Tibial artery (tissue), 4 donors: ENCODE measurements around the gene OARD1.
A peak's percentile ranks its signal among the peaks of the same experiment; 100 is the strongest.

Source experiments
- DNase-seq, 2 donors: peaks; one replicate each; pipeline ENCODE4 v3.0.0-alpha.2; 2019
- H3K27ac ChIP-seq, 2 donors: fragments of 200-600 bp; sonication (generic) in 1 of 2; 1 replicate in 1 of 2; 2 replicates in 1 of 2; pipeline ENCODE4 v1.5.1; 2018 to 2019; ENCODE audit warnings: mild to moderate bottlenecking in 1 of 2
- H3K27me3 ChIP-seq, 2 donors: fragments of 200-600 bp; sonication (generic) in 1 of 2; one replicate each; pipeline versions ENCODE4 v1.5.1 to v1.6.0; 2016 to 2019
- H3K36me3 ChIP-seq, 3 donors: fragments of 200-600 bp; sonication (generic) in 2 of 3; one replicate each; pipeline ENCODE4 v1.5.1; 2016 to 2019; ENCODE audit warnings: mild to moderate bottlenecking in 2 of 3
- H3K4me1 ChIP-seq, 4 donors: fragments of 200-600 bp; sonication (generic) in 2 of 4; 1 replicate in 3 of 4; 2 replicates in 1 of 4; pipeline ENCODE4 v1.5.1; 2016 to 2019
- H3K4me3 ChIP-seq, 2 donors: fragments of 200-600 bp; sonication (generic) in 1 of 2; 1 replicate in 1 of 2; 2 replicates in 1 of 2; pipeline ENCODE4 v1.5.1; 2018 to 2019; ENCODE audit warnings: mild to moderate bottlenecking in 2 of 2
- H3K9me3 ChIP-seq, 3 donors: fragments of 200-600 bp; sonication (generic) in 1 of 3; one replicate each; pipeline ENCODE4 v1.5.1; 2016 to 2019
- CTCF ChIP-seq, 2 experiments: fragments of 200-600 bp in 1 of 2; fragments of 450-650 bp in 1 of 2; IDR thresholded peaks; one replicate each; pipeline ENCODE4 v1.5.1; 2017 to 2019; ENCODE audit warnings: antibody characterized with exemption in 2 of 2, mild to moderate bottlenecking in 1 of 2, moderate library complexity in 1 of 2
- intact Hi-C: fragments of 100-400 bp; cut with DNase I; formaldehyde crosslinking; loops from one replicate; pipeline ENCODE4 v1.15.0; 2023; ENCODE audit warnings: low total_unique reads

OARD1 gene

DNA sequence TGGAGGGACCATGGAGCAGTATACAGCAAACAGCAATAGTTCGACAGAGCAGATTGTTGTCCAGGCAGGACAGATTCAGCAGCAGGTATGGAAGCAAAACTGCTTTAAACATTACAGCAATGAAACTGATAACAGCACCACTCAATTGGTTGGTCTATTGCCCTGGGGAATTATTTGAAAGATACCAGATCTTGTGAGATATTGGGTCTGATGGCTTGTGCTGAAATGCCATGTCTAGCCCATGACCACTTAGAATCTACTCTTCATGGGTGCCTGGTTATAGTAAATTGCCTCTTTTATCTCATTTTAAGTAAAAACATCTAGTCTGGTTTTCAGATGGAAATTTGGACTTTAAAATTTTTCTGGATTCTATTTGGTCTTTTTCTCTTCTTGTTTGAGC is 6.9 kb upstream of the OARD1 start:
- Histone ChIP-seq H3K4me1 (peaks cover 0 to 29% (median 16%) of the 10 kb centered on the region in 4 donors), H3K27ac (no peak overlapping the region), H3K9me3 (no peaks in the 10 kb centered on the region), H3K27me3 (no peaks in the 10 kb centered on the region), H3K4me3 (no peak overlapping the region), H3K36me3 (peaks cover 22 to 26% (median 24%) of the 10 kb centered on the region in 3 donors)
- no peak for TF ChIP-seq CTCF (IDR thresholded peaks at IDR 0.05)
- intact Hi-C loops, result no loop called here
- no peak for DNase-seq

GRCh38 chr6:41078101-41078500 is 5.9 kb upstream of the OARD1 start:
- Histone ChIP-seq H3K4me3 (no peak overlapping the region), H3K4me1 (peaks cover 0 to 29% (median 18%) of the 10 kb centered on the region in 4 donors), H3K27ac (no peak overlapping the region), H3K9me3 (no peaks in the 10 kb centered on the region), H3K36me3 (peaks cover 13 to 21% (median 19%) of the 10 kb centered on the region in 3 donors), H3K27me3 (no peaks in the 10 kb centered on the region)
- no peak for TF ChIP-seq CTCF (IDR thresholded peaks at IDR 0.05)
- no peak for DNase-seq
- intact Hi-C loops, result no loop called here

DNA sequence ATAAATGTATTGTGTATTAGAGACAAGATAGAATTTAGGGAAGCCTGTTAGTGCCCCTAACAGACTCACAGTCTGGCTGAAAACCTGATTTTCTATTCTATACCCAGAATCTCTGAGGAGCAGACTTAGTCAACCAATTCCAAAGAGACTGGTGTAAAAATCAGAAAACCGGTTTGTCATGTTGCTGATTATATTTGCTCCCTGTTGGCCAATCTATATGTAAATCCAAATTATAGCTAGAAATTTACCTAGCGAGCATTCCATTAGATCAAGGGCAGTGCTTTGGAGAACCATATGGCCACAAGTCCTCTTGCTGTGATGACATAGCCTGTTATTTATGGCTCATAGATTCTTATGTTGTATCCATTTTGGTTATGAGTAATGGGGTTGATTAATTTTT is 5.4 kb upstream of the OARD1 start:
- Histone ChIP-seq H3K4me3 (no peak overlapping the region), H3K27ac (no peak overlapping the region), H3K27me3 (no peaks in the 10 kb centered on the region), H3K36me3 (peaks cover 13 to 21% (median 19%) of the 10 kb centered on the region in 3 donors), H3K4me1 (peaks cover under 1 to 29% (median 18%) of the 10 kb centered on the region in 4 donors), H3K9me3 (no peaks in the 10 kb centered on the region)
- no peak for DNase-seq
- no peak for TF ChIP-seq CTCF (IDR thresholded peaks at IDR 0.05)
- intact Hi-C loops, result no loop called here

DNA sequence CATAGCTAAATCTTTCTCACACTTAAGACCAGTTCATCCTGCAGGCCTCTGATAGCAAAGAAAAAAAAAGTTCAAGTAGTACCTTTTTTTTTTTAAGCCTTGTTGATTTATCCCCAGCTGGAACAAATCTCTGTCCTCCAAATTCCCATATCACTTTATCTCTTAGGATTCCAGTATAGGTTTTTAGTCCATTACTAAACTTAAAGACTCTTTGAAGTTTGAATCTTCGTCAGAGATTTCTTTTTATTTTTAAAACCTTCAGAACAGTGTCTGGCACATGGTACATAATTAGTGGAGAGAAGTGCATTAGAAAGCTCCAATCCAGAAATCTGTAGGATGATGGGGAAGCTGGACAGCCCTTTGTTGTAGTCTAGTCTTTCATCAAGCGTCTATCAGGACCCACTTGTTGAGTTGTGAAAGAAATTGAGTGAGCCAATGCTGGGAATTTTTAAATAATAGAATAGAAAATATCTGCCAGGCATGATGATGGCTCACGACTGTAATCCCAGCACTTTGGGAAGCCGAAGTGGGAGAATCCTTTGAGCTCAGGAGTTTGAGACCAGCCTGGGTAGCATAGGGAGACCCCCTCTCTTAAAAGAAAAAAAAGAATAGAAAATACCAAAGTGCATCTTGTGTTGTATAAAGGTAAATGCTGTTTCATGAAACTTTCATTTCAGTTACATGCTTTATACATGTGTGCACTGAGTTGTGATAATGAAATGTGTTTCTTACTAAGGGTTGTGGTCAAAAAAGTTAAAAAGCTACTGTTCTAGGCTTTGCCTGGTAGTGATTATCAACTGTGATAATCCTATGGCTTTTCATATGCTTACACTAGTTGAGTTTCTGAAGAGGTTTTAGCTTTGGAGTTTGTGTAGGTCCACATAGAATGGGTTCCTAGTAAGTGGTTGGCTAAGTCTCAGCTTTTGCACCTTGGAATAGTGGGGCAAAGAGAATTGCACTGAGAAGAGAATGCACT is 3.8 kb upstream of the OARD1 start:
- intact Hi-C loops, result no loop called here
- H3K27ac ChIP-seq, result peak overlapping the region; percentile 99

More for the DNA sequence above, 3.8 kb upstream of the OARD1 start:
- no peak for TF ChIP-seq CTCF (IDR thresholded peaks at IDR 0.05)
- H3K36me3 ChIP-seq, result peaks cover 13 to 17% (median 15%) of the 10 kb centered on the region in 3 donors
- H3K4me3 ChIP-seq, result peak overlapping the region in 1 of 2 donors; percentile 85
- H3K4me1 ChIP-seq, result peaks cover 5 to 32% (median 20%) of the 10 kb centered on the region in 4 donors
- no peaks in the 10 kb centered on the region for H3K9me3 ChIP-seq
- no peaks in the 10 kb centered on the region for H3K27me3 ChIP-seq
- DNase-seq, result no peak
